HL-60 (cell line): Measurements from ENCODE around the gene SEMA6C.

Experiments
- DNase-seq, 2 experiments: peaks; one replicate each; pipeline ENCODE4 v3.0.0-alpha.2; 2010 to 2020; ENCODE audit warnings: low read depth in 1 of 2, low spot score in 1 of 2
- H3K27ac ChIP-seq: fragments of 250-450 bp; sonication (Bioruptor Pico); replicated peaks from 2 replicates; pipeline ENCODE4 v1.5.1; 2020; ENCODE audit warnings: mild to moderate bottlenecking, moderate library complexity
- H3K27me3 ChIP-seq: fragments of 250-450 bp; sonication (Bioruptor Pico); 2 replicates; pipeline ENCODE4 v1.5.1; 2021; ENCODE audit warnings: mild to moderate bottlenecking, moderate library complexity; ENCODE audit not compliant: insufficient read depth, poor library complexity, severe bottlenecking
- H3K4me3 ChIP-seq: replicated peaks from 2 replicates; pipeline ENCODE4 v1.5.1; 2011; ENCODE audit warnings: mild to moderate bottlenecking, control low read depth, low read length; ENCODE audit not compliant: insufficient read depth
- GABPA ChIP-seq: IDR thresholded peaks from 2 replicates; pipeline ENCODE4 v1.6.1; 2012; ENCODE audit warnings: low read depth
- POLR2AphosphoS5 ChIP-seq: IDR thresholded peaks from 2 replicates; pipeline ENCODE4 v1.6.1; 2012; ENCODE audit warnings: low read depth
- REST ChIP-seq: IDR thresholded peaks from 2 replicates; pipeline ENCODE4 v1.6.1; 2012; ENCODE audit warnings: low read depth; ENCODE audit not compliant: insufficient replicate concordance
- SPI1 ChIP-seq: IDR thresholded peaks from 2 replicates; pipeline ENCODE4 v1.6.1; 2012; ENCODE audit warnings: low read depth, mild to moderate bottlenecking, borderline replicate concordance
- TF ChIP-seq, protein P1 (sequence below): IDR thresholded peaks from one replicate; pipeline ENCODE4 v1.5.1; 2011; ENCODE audit warnings: low read length, control low read depth, inconsistent platforms; ENCODE audit not compliant: insufficient read depth

The SEMA6C gene

GRCh38 chr1:151165281-151165737 lies 18.9 kb upstream of the SEMA6C start:
- no peak for DNase-seq
- peak overlapping the region; percentile 53 for H3K27ac ChIP-seq
- H3K27me3 ChIP-seq = no peaks in the 10 kb centered on the region
- TF ChIP-seq POLR2AphosphoS5 (no peak), GABPA (no peak), REST (no peak), SPI1 (no peak)
- TF ChIP-seq, protein P1, sequence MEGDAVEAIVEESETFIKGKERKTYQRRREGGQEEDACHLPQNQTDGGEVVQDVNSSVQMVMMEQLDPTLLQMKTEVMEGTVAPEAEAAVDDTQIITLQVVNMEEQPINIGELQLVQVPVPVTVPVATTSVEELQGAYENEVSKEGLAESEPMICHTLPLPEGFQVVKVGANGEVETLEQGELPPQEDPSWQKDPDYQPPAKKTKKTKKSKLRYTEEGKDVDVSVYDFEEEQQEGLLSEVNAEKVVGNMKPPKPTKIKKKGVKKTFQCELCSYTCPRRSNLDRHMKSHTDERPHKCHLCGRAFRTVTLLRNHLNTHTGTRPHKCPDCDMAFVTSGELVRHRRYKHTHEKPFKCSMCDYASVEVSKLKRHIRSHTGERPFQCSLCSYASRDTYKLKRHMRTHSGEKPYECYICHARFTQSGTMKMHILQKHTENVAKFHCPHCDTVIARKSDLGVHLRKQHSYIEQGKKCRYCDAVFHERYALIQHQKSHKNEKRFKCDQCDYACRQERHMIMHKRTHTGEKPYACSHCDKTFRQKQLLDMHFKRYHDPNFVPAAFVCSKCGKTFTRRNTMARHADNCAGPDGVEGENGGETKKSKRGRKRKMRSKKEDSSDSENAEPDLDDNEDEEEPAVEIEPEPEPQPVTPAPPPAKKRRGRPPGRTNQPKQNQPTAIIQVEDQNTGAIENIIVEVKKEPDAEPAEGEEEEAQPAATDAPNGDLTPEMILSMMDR = no peak
- H3K4me3 ChIP-seq = peak overlapping the region; percentile 46

GRCh38 chr1:151164732-151165280 lies 18.4 kb upstream of the SEMA6C start:
- TF ChIP-seq GABPA (no peak), POLR2AphosphoS5 (no peak), REST (no peak), SPI1 (no peak)
- TF ChIP-seq, protein P1 = no peak
- H3K4me3 ChIP-seq = peak overlapping the region; percentile 46
- no peaks in the 10 kb centered on the region for H3K27me3 ChIP-seq
- H3K27ac ChIP-seq = no peak overlapping the region
- no peak for DNase-seq

- no peak overlapping the region for H3K4me3 ChIP-seq
- peak overlapping the region; percentile 84 for H3K27ac ChIP-seq
- TF ChIP-seq POLR2AphosphoS5 (no peak), REST (no peak), GABPA (no peak), SPI1 (no peak)
- TF ChIP-seq, protein P1 = no peak
- H3K27me3 ChIP-seq = no peaks in the 10 kb centered on the region
- no peak for DNase-seq
Measured at GRCh38 chr1:151159373-151159772, 12.9 kb upstream of the SEMA6C start.
